Left lung (tissue), 10 donors: ENCODE measurements around the gene CCDC78. TPM values are rescaled to one million over a fixed set of nuclear protein-coding genes. Genes with fewer than 3 reads are reported as not detected.

Experiments used
- ATAC-seq: fragments of 200-7000 bp; cut with Tn5 transposase; one replicate; pipeline ENCODE4 v1.9.1; 2020; ENCODE audit warnings: moderate library complexity
- DNase-seq, 4 donors: peaks; one replicate each; pipeline ENCODE4 v3.0.0-alpha.2; 2013 to 2020
- H3K27ac ChIP-seq, 2 donors: fragments of 200-600 bp; sonication (generic) in 1 of 2; one replicate each; pipeline versions ENCODE4 v1.5.0 to v1.8.0; 2020 to 2021
- H3K27me3 ChIP-seq, 2 donors: fragments of 200-600 bp; sonication (generic) in 1 of 2; one replicate each; pipeline versions ENCODE4 v1.5.0 to v1.8.0; 2020 to 2021
- H3K36me3 ChIP-seq, 2 donors: fragments of 200-600 bp; sonication (generic) in 1 of 2; one replicate each; pipeline versions ENCODE4 v1.5.0 to v1.8.0; 2020 to 2021
- H3K4me1 ChIP-seq, 2 donors: fragments of 200-600 bp; one replicate each; pipeline ENCODE4 v1.8.0; 2021
- H3K4me3 ChIP-seq, 2 donors: fragments of 200-600 bp; sonication (generic) in 1 of 2; one replicate each; pipeline versions ENCODE4 v1.5.0 to v1.8.0; 2020 to 2021; ENCODE audit warnings: mild to moderate bottlenecking in 1 of 2
- H3K9me3 ChIP-seq, 2 donors: fragments of 200-600 bp; sonication (generic) in 1 of 2; one replicate each; pipeline versions ENCODE4 v1.5.0 to v1.8.0; 2020 to 2021
- CTCF ChIP-seq, 2 donors: fragments of 200-600 bp; sonication (generic) in 1 of 2; IDR thresholded peaks; one replicate each; pipeline versions ENCODE4 v1.5.0 to v1.8.0; 2021; ENCODE audit warnings: antibody characterized with exemption in 2 of 2
- intact Hi-C, 2 donors: fragments of 100-400 bp; cut with DNase I; formaldehyde crosslinking; loops; one replicate each; pipeline versions ENCODE4 v1.11.2 to v1.14.2; 2022
- polyA plus RNA-seq, 6 donors: library from polyadenylated mRNA; unstranded; fragments of 120-200 nt; gene quantifications; one replicate each; pipeline ENCODE4 v1.2.1, GENCODE V29; 2013; ENCODE audit not compliant: insufficient read length in 6 of 6
- total RNA-seq, 2 donors: library from RNA; stranded (reverse); fragmentation: NEBNext Ultra II Directional; extraction: Animal tissue kit (Norgen Biotek cat#: 25700); gene quantifications; one replicate each; pipeline ENCODE4 v1.2.1, GENCODE V29; 2021
- donor health status: DM: no; HTN: yes; CAD: no.
- donor health status: DM: no; HTN: no; CAD: no.

Gene CCDC78
- total and polyA plus RNA-seq, 8 donors: 0.96 to 13.7 (median 8.6) TPM

GRCh38 chr16:685967-686366, 40.3 kb downstream of the CCDC78 start:
- H3K4me1 ChIP-seq: peaks cover 31 to 67% of the 10 kb centered on the region in 2 donors
- H3K9me3 ChIP-seq: no peaks in the 10 kb centered on the region

GRCh38 chr16:684961-685696, 41.1 kb downstream of the CCDC78 start:
- Histone ChIP-seq H3K4me3 (peak overlapping the region in 1 of 2 donors; percentile 79), H3K27me3 (no peaks in the 10 kb centered on the region), H3K9me3 (no peaks in the 10 kb centered on the region), H3K4me1 (peaks cover 33 to 71% of the 10 kb centered on the region in 2 donors), H3K27ac (peak overlapping the region in 1 of 2 donors; percentile 89), H3K36me3 (peaks cover 0 to 53% of the 10 kb centered on the region in 2 donors)
- DNase-seq (peak in 1 of 4 donors; percentile 42), ATAC-seq (no peak)
- TF ChIP-seq CTCF (IDR thresholded peaks at IDR 0.05): no peak
- intact Hi-C loops: no loop called here

More at GRCh38 chr16:685967-686366, 40.3 kb downstream of the CCDC78 start:
- ATAC-seq (no peak), DNase-seq (peak in 1 of 4 donors; percentile 47)
- peak in 1 of 2 donors; percentile 43 for TF ChIP-seq CTCF (IDR thresholded peaks at IDR 0.05)
- Histone ChIP-seq H3K36me3 (peaks cover 0 to 53% of the 10 kb centered on the region in 2 donors), H3K27me3 (peaks cover 0 to under 1% of the 10 kb centered on the region in 2 donors), H3K27ac (no peak overlapping the region), H3K4me3 (no peak overlapping the region)
- intact Hi-C loops: no loop called here

GRCh38 chr16:684071-684794, 42.0 kb downstream of the CCDC78 start, which contains the start of gene JMJD8:
JMJD8 (minus strand) TSS chr16:684334; CDS start chr16:684319, 15 bp downstream.
- Histone ChIP-seq H3K4me3 (peak within 1 kb of the TSS; percentile 68 to 79), H3K27ac (peak within 1 kb of the TSS; percentile 62 to 89), H3K9me3 (no peaks in the 10 kb centered on the region), H3K4me1 (peaks cover 31 to 67% of the 10 kb centered on the region in 2 donors), H3K36me3 (peaks cover 0 to 53% of the 10 kb centered on the region in 2 donors), H3K27me3 (no peaks in the 10 kb centered on the region)
- no peak for TF ChIP-seq CTCF (IDR thresholded peaks at IDR 0.05)
- DNase-seq (peak; percentile 91 to 100 (median 97)), ATAC-seq (peak; percentile 72)
- intact Hi-C loops: no loop called here

GRCh38 chr16:683396-684070, 42.7 kb downstream of the CCDC78 start:
- Histone ChIP-seq H3K36me3 (peaks cover 0 to 53% of the 10 kb centered on the region in 2 donors), H3K27me3 (no peaks in the 10 kb centered on the region), H3K4me1 (peaks cover 30 to 62% of the 10 kb centered on the region in 2 donors), H3K4me3 (peak overlapping the region; percentile 68 to 79), H3K27ac (peak overlapping the region in 1 of 2 donors; percentile 89), H3K9me3 (no peaks in the 10 kb centered on the region)
- DNase-seq (peak in 1 of 4 donors; percentile 39), ATAC-seq (no peak)
- no peak for TF ChIP-seq CTCF (IDR thresholded peaks at IDR 0.05)
- intact Hi-C loops: no loop called here
